GM18907 (cell line): ENCODE measurements around the gene AOPEP.

Source experiments
- ATAC-seq: cut with Tn5 transposase; IDR thresholded peaks from one replicate; pipeline ENCODE4 v1.9.1; 2021; ENCODE audit warnings: mild to moderate bottlenecking, moderate library complexity; ENCODE audit not compliant: unreplicated experiment

Gene AOPEP

GRCh38 chr9:94726495-94727191, at the start of gene AOPEP:
AOPEP (plus strand) TSS chr9:94726699; CDS start chr9:94759784, 33,085 bp downstream.
- ATAC-seq = peak; percentile 94

GRCh38 chr9:94677929-94678328, 48.6 kb upstream of the AOPEP start:
- ATAC-seq = no peak

- no peak for ATAC-seq
Measured at GRCh38 chr9:94679587-94679986, 46.9 kb upstream of the AOPEP start.

GRCh38 chr9:94680020-94680419, 46.5 kb upstream of the AOPEP start:
- no peak for ATAC-seq

- ATAC-seq = no peak
Measured at GRCh38 chr9:94680621-94681020, 45.9 kb upstream of the AOPEP start.

- ATAC-seq = peak; percentile 52
Measured at GRCh38 chr9:94681508-94681907, 45.0 kb upstream of the AOPEP start.

- ATAC-seq = no peak
Measured at GRCh38 chr9:94685359-94685758, 41.1 kb upstream of the AOPEP start.

- ATAC-seq = no peak
Measured at GRCh38 chr9:94687451-94687850, 39.0 kb upstream of the AOPEP start.

GRCh38 chr9:94690344-94690743, 36.2 kb upstream of the AOPEP start:
- ATAC-seq = no peak

- ATAC-seq = no peak
Measured at GRCh38 chr9:94692601-94693000, 33.9 kb upstream of the AOPEP start.

GRCh38 chr9:94693485-94694204, 32.9 kb upstream of the AOPEP start:
- no peak for ATAC-seq

GRCh38 chr9:94696545-94696944, 30.0 kb upstream of the AOPEP start:
- no peak for ATAC-seq

GRCh38 chr9:94697972-94698581, 28.4 kb upstream of the AOPEP start:
- no peak for ATAC-seq

GRCh38 chr9:94699715-94700373, 26.7 kb upstream of the AOPEP start:
- ATAC-seq = no peak

GRCh38 chr9:94700445-94700844, 26.1 kb upstream of the AOPEP start:
- no peak for ATAC-seq

GRCh38 chr9:94703488-94704140, 22.9 kb upstream of the AOPEP start:
- ATAC-seq = no peak

GRCh38 chr9:94705162-94705702, 21.3 kb upstream of the AOPEP start:
- ATAC-seq = no peak

- no peak for ATAC-seq
Measured at GRCh38 chr9:94706922-94707321, 19.6 kb upstream of the AOPEP start.

- no peak for ATAC-seq
Measured at GRCh38 chr9:94713436-94714215, 12.9 kb upstream of the AOPEP start.

GRCh38 chr9:94714494-94714893, 12.0 kb upstream of the AOPEP start:
- no peak for ATAC-seq
